HG03025 (cell line): ENCODE results near the gene CYP2U1.

Source experiments
- ATAC-seq: cut with Tn5 transposase; IDR thresholded peaks from one replicate; pipeline ENCODE4 v1.9.1; 2021; ENCODE audit warnings: mild to moderate bottlenecking, moderate library complexity; ENCODE audit not compliant: unreplicated experiment, low FRiP score

CYP2U1 gene

DNA sequence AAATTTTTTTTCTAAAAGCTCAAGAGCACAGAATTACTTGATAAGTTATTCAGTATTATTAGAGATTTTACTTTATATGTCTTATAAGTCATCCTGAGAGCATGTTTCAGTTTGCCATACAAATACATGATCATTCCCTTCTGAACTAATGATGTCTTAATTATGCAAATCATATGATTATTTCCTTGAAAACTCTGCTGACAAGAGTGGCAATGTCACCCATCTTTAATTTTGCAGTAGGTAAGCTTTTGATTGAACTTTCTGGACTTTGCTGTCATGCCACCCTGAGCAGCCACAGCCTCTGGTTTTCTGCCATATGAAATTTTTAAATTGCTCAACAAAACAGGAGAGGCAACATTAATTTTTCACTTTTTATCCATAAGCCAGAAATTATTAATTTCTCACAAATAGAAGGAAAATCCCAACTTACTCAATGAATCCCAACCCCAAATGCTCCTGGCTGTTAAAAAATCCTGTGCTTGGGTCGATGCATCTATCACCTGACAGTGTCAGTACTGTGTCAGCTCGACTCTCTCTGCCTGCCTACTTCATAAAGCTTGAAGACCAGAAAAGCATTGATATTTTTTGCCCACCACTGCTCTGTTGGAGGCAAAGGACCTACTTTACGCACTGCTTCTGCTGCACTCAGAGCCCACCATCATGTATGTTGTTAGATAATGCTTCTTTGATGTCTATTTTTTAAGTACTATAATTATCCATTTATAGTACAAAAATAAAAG, 46.8 kb downstream of the CYP2U1 start:
- no peak for ATAC-seq

DNA sequence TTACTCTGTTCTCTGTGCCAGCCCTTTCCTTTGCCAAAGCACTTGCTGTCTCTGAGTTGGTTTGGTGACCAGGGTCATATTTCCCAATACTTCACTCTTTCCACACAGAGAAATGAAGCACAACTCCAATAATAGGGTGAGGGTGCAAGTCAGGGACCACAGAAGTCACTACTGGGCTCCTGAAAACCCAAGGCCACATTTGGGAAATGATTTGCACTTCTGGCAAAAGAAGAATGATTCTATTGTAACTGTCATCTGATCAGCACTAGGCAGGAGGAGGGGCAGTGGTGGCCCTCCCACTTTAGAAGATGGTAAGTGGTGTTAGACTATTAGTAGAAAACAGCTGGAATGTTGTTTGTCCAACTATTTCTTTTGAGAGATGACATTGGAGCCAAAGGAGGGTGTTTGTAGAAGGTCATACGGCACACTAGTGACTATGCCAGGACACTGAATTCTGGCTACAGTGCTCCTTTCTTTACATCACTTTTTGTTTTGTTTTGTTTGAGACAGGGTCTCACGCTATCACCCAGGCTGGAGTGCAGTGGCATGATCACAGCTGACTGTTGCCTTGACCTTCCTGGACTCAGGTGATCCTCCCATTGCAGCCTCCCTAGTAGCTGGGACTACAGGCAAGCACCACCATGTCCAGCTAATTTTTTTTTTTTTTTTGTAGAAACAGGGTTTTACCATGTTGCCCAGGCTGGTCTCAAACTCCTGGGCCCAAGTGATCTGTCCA, 47.5 kb downstream of the CYP2U1 start:
- no peak for ATAC-seq

DNA sequence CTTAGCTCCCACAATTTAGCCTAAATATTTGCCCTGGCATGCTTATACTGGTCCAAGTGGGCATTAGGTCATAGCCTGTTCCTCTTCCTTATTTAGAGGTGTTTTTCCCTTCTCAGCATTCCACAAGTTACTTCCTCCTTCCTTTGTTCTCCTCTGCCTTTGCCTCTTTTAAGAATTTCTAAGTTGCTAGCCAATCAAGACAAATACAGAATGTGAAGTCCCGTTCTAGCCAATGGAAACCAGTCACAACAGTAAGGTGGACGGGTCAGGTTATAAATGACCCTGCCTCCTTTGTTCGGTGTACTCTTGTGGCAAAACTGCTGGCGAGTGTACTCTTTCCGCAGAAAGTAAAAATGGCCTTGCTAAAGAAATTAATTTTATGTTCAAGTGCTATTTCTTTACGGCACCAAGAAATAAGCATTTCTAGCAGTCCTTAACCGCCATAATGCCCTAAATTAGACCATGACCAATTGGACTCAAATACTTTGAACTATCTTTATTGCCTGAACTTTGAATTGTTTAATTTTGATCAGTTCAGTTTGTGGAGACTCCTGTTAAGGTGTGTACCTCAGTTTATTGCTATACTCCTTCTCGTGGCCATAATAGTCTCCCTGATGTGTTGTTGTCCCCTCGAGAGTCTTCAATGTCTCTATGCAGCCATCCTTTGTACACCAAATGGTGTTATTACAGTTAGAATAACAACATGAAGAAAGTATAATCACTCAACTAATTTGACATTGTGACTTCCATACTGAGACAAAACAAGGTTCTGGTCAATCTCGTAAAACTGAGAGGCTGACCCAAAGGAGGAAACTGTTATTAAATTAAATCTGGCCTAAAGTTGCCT, 56.8 kb downstream of the CYP2U1 start:
- ATAC-seq: no peak

DNA sequence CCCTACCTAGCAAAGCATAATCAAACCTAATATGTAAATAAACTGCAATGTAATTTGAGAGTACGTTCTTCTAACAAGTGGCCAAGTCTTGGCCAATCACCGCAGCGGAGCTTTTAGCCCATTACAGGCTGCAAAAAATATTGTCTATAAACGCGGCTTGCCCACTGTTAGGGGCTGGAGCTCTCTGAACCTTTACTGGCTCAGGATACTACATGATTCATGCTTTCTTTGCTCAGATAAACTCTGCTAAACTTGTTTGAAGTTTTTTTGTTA, 57.4 kb downstream of the CYP2U1 start:
- no peak for ATAC-seq

DNA sequence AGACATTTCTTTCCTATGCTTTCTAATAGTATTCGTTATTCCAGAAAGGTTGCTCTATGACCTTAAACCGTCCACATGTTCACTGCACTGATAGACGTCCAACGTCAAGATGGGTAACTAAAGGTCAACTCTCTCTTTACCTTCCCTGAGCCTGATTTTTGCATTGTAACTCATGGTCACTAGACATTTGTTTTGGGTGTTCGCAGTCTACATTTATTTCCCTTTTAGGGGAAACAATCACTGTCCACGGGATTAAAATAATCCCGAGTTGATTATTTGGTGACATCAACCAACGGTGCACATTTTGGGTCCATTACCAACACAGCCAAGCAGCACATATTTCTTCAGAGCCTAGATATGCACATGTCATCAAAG, 57.8 kb downstream of the CYP2U1 start:
- ATAC-seq: no peak

DNA sequence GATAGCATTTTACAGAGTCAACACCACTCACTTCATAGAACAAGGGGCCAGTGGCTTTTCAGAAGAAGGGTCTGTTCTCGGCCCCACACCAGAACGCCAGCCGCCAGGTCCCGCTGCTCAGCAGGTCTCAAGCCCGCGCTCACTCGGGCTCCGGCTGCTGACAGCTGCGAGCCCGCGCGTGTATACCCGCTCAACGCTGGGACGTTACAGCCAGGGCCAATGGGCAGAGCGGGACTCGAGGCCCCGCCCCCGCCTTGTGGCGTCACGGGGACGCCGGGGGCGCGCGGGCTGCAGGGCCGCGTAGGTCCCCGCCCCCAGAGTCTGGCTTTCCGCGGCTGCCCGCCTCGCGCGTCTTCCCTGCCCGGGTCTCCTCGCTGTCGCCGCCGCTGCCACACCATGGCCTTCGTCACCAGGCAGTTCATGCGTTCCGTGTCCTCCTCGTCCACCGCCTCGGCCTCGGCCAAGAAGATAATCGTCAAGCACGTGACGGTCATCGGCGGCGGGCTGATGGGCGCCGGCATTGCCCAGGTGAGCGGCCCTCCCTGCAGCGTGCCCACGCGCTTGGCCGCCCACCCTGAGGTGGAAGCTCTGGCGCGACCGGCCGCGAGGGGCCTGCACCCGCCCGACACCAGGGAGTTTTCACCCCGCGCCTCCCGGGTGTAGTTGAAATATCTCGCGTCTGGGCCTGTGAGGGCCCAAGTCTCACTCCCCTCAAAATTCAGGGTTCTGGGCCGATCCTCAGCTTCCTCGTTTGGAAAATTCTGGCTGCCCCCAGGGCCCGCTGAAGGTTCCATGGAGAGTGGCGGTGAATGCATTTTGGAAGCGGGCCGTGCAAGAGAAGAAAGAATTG, 58.4 kb downstream of the CYP2U1 start, which contains the start of gene HADH:
Gene HADH (plus strand): TSS at position 353 of the 850 bp plus-strand sequence. CDS start 44 bp downstream, at position 397.
- peak; percentile 95 for ATAC-seq

DNA sequence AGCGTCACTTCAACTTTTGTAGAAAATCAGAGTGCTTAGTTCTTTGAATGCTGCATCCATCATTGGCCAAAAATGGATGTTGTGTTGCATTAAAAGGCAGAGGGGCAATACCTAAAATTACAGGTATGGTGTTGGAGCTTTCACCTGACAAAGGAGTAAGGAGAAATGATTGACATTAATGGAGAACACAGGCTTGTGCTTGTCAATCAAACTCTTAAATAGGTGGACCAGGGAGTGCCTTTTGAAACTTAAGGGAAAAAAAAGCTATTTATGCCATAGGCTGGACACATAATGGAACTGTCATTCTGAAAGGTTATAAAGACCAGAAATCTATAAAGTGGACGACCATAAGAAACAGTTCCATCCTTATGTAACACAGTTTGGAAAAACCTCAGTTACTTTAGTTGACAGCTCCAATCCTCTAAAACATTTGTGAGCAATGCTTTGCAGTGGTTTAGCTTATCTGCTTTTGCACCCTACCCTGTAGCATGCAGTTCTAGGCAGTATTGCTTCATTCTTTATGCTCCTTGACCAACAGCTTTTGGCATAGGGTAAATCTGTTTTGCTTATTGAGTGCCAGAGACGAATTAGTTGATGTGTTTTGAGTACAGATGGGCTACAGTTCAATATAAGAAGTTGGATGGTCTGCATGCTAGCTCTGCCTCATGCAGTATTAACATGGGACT, 60.7 kb downstream of the CYP2U1 start:
- ATAC-seq: no peak

DNA sequence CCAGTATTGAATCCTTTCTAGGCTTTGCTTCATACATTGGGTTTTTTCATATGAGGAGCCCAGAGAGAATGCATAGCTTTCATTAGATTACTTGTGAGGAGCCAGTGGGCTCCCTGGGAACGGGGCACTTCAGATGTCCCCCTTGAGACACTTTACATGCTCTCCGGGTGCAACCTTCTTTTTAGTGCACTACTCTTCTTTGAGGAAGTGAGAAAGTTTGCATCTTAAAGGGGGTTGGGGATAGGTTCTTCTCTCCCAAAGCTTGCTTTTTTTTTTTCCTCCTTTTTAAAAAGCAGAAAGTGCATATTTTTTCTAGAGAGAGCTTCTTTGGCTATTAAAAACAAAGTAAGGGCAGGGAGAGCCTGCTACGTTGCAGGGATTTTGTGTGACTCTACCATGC, 62.6 kb downstream of the CYP2U1 start:
- ATAC-seq: peak; percentile 31

DNA sequence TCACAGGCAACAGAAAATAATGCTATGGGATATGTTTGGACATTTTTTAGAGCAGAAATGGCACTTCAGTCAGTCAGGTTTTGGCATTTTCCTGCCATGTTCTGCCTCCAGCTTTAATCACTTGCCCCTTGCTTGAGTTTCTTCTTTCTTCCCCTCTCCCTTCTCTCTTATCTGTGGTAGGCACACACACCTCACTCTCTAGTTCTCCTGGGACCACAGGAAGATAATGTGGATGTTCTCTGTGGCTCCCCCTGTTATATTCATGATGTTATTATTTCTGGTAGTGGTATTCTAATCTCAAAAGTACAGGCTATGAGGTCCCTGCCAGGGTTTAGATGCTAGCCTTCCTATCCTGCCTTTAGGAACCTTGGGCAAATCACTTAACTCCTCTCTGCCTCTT, 63.5 kb downstream of the CYP2U1 start:
- no peak for ATAC-seq

DNA sequence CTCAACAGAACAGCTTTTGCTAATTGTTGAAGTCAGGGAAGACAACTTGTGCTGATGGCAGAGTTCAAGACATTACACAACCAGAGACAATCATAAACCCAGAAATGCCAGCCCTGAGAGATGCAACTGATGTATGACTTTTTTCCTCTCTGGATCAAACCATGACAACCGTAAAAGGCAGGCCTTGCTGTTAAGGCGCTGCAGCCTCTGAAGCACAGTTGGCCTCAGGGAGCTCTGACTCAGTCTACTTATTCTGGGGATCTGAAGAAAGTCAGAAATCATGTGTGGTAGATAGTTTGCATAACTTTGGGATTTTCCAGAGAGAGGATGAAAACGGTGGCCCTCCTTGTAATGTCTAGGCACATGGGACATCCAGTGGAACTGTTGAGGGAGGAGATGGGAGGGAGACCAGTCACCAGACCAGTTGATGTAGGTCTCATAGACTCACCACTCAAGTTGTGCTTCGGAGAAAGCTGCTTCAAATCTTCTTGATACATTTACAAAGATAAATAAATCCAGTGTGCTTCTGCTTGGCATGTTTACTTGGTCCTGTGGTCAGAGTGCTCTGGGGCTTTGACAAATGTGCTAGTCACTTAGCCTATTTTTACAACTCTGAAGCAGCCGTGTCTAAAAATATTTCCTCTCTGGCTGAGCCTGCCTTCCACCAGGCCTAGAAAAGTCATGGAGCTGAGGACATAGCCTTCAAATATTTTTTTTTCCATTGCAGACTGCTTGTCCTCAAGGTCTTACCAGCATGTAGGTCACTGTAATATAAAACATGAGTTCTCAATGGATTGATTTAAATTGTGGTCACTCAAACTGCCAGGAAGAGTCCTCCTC, 65.8 kb downstream of the CYP2U1 start:
- ATAC-seq: no peak

DNA sequence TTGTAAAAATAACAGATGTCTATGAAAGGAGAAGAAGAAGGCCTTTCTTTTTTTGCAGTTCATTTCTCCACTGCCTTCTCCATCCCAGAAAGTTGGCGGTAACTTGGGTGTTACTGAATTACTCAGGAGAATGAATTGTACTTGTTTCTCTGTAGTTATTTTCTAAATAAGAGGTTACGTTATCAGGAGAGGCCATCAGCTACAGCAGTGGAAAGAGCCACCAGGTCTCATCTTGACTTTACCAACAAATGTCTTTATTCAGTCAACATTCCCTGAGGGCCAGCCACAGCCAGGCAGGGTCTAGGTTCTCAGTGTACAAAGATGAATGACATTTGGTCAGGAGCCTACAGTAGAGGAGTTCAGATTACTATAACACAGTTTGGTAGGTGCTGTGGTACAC, 66.4 kb downstream of the CYP2U1 start:
- no peak for ATAC-seq

DNA sequence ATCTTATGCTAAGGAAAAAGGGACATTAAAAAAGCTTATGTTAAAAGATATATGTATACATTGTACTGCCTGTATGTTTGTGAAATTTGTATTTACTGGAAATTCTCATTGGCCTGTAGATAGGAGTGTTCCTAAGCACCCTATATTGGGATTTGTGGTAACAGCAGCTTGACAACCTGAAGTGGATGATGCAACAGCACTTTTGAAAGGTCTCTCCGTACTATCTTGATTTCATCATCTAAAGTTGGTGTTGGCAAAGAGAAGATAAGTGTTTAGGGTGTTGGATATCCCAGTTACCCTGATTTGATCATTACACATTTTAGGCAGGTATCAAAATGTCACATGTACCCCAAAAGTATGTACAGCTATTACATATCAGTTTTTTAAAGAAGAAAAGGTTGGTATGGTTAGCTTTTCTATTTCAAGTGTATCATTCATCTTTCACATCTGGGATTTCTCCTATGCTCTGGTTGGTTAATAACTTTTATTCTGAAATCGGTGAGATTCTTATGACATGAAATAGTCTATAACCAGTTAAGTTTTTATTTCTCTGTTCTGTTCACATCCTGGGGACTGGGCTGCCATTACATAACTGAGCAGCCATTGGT, 68.7 kb downstream of the CYP2U1 start:
- no peak for ATAC-seq

DNA sequence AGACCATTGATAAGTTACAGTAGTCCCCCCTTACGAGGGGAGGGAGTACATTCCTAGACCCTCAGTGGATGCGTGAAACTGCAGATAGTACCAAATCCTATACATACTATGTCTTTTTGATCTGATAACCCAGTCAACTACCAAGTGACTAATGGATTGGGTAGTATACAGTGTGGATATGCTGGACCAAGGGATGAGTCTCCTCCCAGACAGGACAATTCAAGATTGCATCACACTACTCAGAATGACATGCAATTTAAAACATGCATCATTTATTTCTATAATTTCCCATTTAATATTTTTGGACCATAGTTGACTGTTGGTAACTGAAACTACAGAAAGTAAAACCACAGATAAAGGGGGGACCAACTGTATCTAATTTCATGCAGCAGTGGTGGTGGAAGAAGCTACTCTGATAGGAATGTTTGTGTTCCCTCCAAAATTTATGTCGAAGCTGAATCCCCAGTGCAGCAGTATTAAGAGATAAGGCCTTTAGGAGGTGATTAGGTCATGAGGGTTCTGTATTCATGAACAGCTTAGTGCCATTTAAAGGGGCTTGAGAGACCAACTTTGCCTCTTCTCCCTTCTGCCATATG, 70.3 kb downstream of the CYP2U1 start:
- ATAC-seq: no peak
